K562 (cell line): ENCODE measurements around the gene DPPA4. TPM values are rescaled to one million over a fixed set of nuclear protein-coding genes. Genes with fewer than 3 reads are reported as not detected.

Source experiments
- ATAC-seq: fragments of 200-7000 bp; cut with Tn5 transposase; 3 replicates; pipeline ENCODE4 v1.9.1; 2020; ENCODE audit warnings: moderate library complexity
- BruUV-seq: library from RNA; stranded (reverse); fragments of 400-500 nt; replicated peaks from 2 replicates; lab custom pipeline; 2021; lab: Mats Ljungman, UMichigan
- CTCF ChIA-PET: fragments of 300-600 bp; formaldehyde crosslinking; extraction: SDS; loops from one replicate; lab custom pipeline; 2021; ENCODE audit warnings: low intra/inter-chr PET ratio; lab: Yijun Ruan, JAX
- POLR2A ChIA-PET: fragments of 300-600, 350-650 bp; sonication (Branson Sonifier 250); formaldehyde crosslinking; extraction: SDS; loops from one replicate; lab custom pipeline; 2021; ENCODE audit warnings: antibody characterized with exemption, inconsistent platforms; lab: Yijun Ruan, JAX
- DNase-seq, 4 experiments: peaks; one replicate each; pipeline versions ENCODE4 v3.0.0 to v3.0.0-alpha.2; 2011 to 2018; ENCODE audit warnings: low spot score in 3 of 4, mixed read lengths in 3 of 4; ENCODE audit errors: extremely low read depth in 1 of 4
- FAIRE-seq: peaks from 2 replicates; lab custom pipeline; 2011; peaks lifted over from hg19 to GRCh38; lab: Jason Lieb, UNC
- H2AFZ ChIP-seq: 2 replicates; pipeline ENCODE4 v1.6.0; 2011; ENCODE audit warnings: low read depth, low read length, control low read depth, inconsistent platforms
- H3K27ac ChIP-seq: fragments of 200-600 bp; 3 replicates; pipeline ENCODE4 v1.8.0; 2011; ENCODE audit warnings: low read depth, mild to moderate bottlenecking, control low read depth, inconsistent platforms, low read length, moderate library complexity, mixed read lengths; ENCODE audit errors: extremely low read depth
- H3K27me3 ChIP-seq, 2 experiments: fragments of 300-600 bp in 1 of 2; 2 replicates in 1 of 2; 3 replicates in 1 of 2; pipeline versions ENCODE4 v1.6.0 to v1.8.0; 2011; ENCODE audit warnings: inconsistent platforms in 2 of 2, low read length in 2 of 2, mild to moderate bottlenecking in 1 of 2, mixed read lengths in 1 of 2, moderate library complexity in 1 of 2; ENCODE audit not compliant: control insufficient read depth in 2 of 2, insufficient read depth in 2 of 2
- H3K36me3 ChIP-seq: fragments of 300-600 bp; 3 replicates; pipeline ENCODE4 v1.8.0; 2011; ENCODE audit warnings: mild to moderate bottlenecking, low read length, inconsistent platforms; ENCODE audit not compliant: control insufficient read depth, insufficient read depth
- H3K4me1 ChIP-seq, 2 experiments: fragments of 200-600 bp in 1 of 2; replicated peaks in 1 of 2; 2 replicates in 1 of 2; 3 replicates in 1 of 2; pipeline versions ENCODE4 v1.5.1 to v1.8.0; 2011; ENCODE audit warnings: inconsistent platforms in 2 of 2, low read length in 2 of 2, mild to moderate bottlenecking in 1 of 2, mixed read lengths in 1 of 2, moderate library complexity in 1 of 2; ENCODE audit not compliant: control insufficient read depth in 2 of 2, insufficient read depth in 2 of 2
- H3K4me2 ChIP-seq: 2 replicates; pipeline ENCODE4 v1.6.1; 2011; ENCODE audit warnings: low read length, control low read depth, inconsistent platforms, mixed read lengths; ENCODE audit not compliant: insufficient read depth
- H3K4me3 ChIP-seq: fragments of 200-600 bp; sonication (generic), shearing (Covaris generic); 2 replicates; pipeline ENCODE4 v1.5.1; 2016; ENCODE audit warnings: control low read depth, inconsistent platforms
- H3K79me2 ChIP-seq: fragments of 200-600 bp; 3 replicates; pipeline ENCODE4 v1.8.0; 2011; ENCODE audit warnings: low read length, inconsistent platforms; ENCODE audit not compliant: control insufficient read depth, insufficient read depth
- H3K9ac ChIP-seq, 2 experiments: 2 replicates each; pipeline versions ENCODE4 v1.6.0 to v1.6.1; 2011; ENCODE audit warnings: low read depth in 2 of 2, low read length in 2 of 2, control low read depth in 1 of 2, inconsistent platforms in 1 of 2, mild to moderate bottlenecking in 1 of 2, mixed read lengths in 1 of 2; ENCODE audit not compliant: insufficient read depth in 1 of 2
- H3K9me1 ChIP-seq: one replicate; pipeline ENCODE4 v1.6.0; 2011; ENCODE audit warnings: inconsistent platforms, mild to moderate bottlenecking, low read length, moderate library complexity; ENCODE audit not compliant: control insufficient read depth, insufficient read depth
- H3K9me3 ChIP-seq: replicated peaks from 2 replicates; pipeline ENCODE4 v1.5.1; 2011; ENCODE audit warnings: low read depth, low read length, inconsistent platforms; ENCODE audit not compliant: control insufficient read depth, insufficient read depth
- H4K20me1 ChIP-seq: replicated peaks from 2 replicates; pipeline ENCODE4 v1.6.1; 2011; ENCODE audit warnings: low read length, inconsistent platforms, mixed read lengths; ENCODE audit not compliant: control insufficient read depth, insufficient read depth
- BRF2 ChIP-seq: IDR thresholded peaks from 3 replicates; pipeline ENCODE4 v1.6.1; 2011; ENCODE audit warnings: borderline replicate concordance, mild to moderate bottlenecking; ENCODE audit not compliant: insufficient read length, insufficient read depth
- FOSL1 ChIP-seq: fragments of 200-800 bp; sonication (Bioruptor generic); conservative IDR thresholded peaks from 2 replicates; pipeline ENCODE4 v1.6.1; 2016; ENCODE audit warnings: missing genetic modification characterization, missing compliant biosample characterization
- KAT7 ChIP-seq: sonication (generic); formaldehyde crosslinking; IDR thresholded peaks from 2 replicates; pipeline ENCODE4 v1.8.0; 2022; ENCODE audit warnings: missing genetic modification reagents, mild to moderate bottlenecking, borderline replicate concordance
- MECOM ChIP-seq: fragments of 250-450 bp; sonication (Bioruptor Pico); IDR thresholded peaks from 2 replicates; pipeline ENCODE4 v1.8.0; 2022; ENCODE audit warnings: inconsistent platforms
- NCOA4 ChIP-seq: fragments of 450-650 bp; IDR thresholded peaks from 2 replicates; pipeline ENCODE4 v1.6.1; 2018; ENCODE audit warnings: mild to moderate bottlenecking; ENCODE audit not compliant: partially characterized antibody
- NR4A1 ChIP-seq, 2 experiments: fragments of 250-450 bp in 1 of 2; fragments of 450-650 bp in 1 of 2; sonication (Bioruptor Pico) in 1 of 2; IDR thresholded peaks; 2 replicates each; pipeline versions ENCODE4 v1.4.0 to v1.6.1; 2016 to 2020; ENCODE audit warnings: mild to moderate bottlenecking in 2 of 2, missing compliant biosample characterization in 1 of 2, missing genetic modification characterization in 1 of 2, moderate library complexity in 1 of 2
- PYGO2 ChIP-seq: fragments of 450-650 bp; IDR thresholded peaks from 2 replicates; pipeline ENCODE4 v1.6.1; 2016; ENCODE audit warnings: mild to moderate bottlenecking, missing genetic modification characterization, moderate library complexity, missing compliant biosample characterization
- SMAD4 ChIP-seq: fragments of 250-450 bp; sonication (Bioruptor Pico); conservative IDR thresholded peaks from 2 replicates; pipeline ENCODE4 v1.8.0; 2021; ENCODE audit warnings: inconsistent platforms, mild to moderate bottlenecking, moderate library complexity
- TCFL5 ChIP-seq: fragments of 250-450 bp; sonication (Bioruptor Pico); conservative IDR thresholded peaks from 2 replicates; pipeline ENCODE4 v1.6.1; 2021; ENCODE audit warnings: mild to moderate bottlenecking, moderate library complexity, matching md5 sums
- WGBS: fragments of 100-300 bp; shearing (Covaris generic); methylation state at CpG from one replicate; pipeline ENCODE4 v1.1.6; 2016; ENCODE audit warnings: low coverage, mixed read lengths; ENCODE audit not compliant: insufficient coverage; ENCODE audit errors: missing lambda C conversion rate; 5-methylcytosine and 5-hydroxymethylcytosine counted together
- in situ Hi-C: fragments of 300-500 bp; cut with MboI; formaldehyde crosslinking; loops from 4 replicates; pipeline ENCODE4 v1.15.0; 2018; ENCODE audit warnings: inconsistent platforms, mixed read lengths
- intact Hi-C: fragments of 100-400 bp; cut with micrococcal nuclease; formaldehyde crosslinking; loops from 2 replicates; pipeline ENCODE4 v1.14.2; 2022
- polyA plus RNA-seq, 8 experiments: library from polyadenylated mRNA; depleted of rRNA in 4 of 8; stranded (reverse) in 5 of 8; unstranded in 3 of 8; fragments of >200 nt; fragmentation: Nextera tagmentation in 2 of 8; fragmentation: Illumina TruSeq in 1 of 8; extraction: Ambion mirVana in 2 of 8; extraction: Trizol in 1 of 8; gene quantifications; 2 replicates each; pipeline versions ENCODE4 v1.2.1 to v1.2.3, GENCODE V29; 2011 to 2014; ENCODE audit warnings: inconsistent platforms in 1 of 8, missing spikeins in 1 of 8
- total RNA-seq, 7 experiments: library from RNA; depleted of rRNA in 6 of 7; stranded (reverse); fragments of >200 nt in 6 of 7; fragmentation: Illumina TruSeq in 2 of 7; extraction: Trizol in 2 of 7; gene quantifications; 2 replicates each; pipeline versions ENCODE4 v1.2.1 to v1.2.3, GENCODE V29; 2011 to 2021; ENCODE audit warnings: low replicate concordance in 1 of 7

The DPPA4 gene
- total and polyA plus RNA-seq, 9 of the 15 experiments (the other 6 are each of a cell fraction or from before 2014, with no cell fraction given): 0.53 TPM; not detected in 8

DNA sequence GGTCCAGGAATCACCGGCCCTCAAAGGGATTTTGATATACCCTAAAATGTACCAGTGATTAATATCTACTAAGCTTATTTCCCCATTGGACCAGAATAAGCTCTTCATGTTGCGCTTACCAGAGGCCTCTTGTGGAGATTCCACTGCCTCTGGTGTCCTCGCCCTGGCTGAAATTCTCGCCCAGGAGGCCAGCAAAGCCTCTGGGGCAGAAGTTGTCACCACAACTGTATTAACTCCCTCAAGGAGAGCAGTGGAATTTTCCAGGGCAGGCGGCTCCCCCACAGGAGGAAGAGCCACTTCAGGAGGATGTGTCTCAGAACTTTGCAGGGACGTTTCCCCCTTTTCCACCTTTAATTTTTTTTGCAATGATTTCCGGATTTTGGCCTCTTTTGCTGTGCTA is 6.9 kb downstream of the DPPA4 start:
- TF ChIP-seq NR4A1 (CRISPR knock-in tag; IDR thresholded peaks at IDR 0.05) (no peak), NR4A1 (tag; IDR thresholded peaks at IDR 0.05) (no peak), FOSL1 (tag) (no peak), NCOA4 (no peak), KAT7 (CRISPR knock-in tag) (no peak), TCFL5 (no peak), BRF2 (no peak), SMAD4 (CRISPR knock-in tag) (no peak), PYGO2 (no peak), MECOM (CRISPR knock-in tag) (no peak)
- WGBS: 0% methylated on average over 5 of the region's 7 CpGs
- intact Hi-C loops (no loop called here), in situ Hi-C loops (no loop called here)
- Histone ChIP-seq H3K4me2 (no peak overlapping the region), H3K27ac (no peak overlapping the region), H3K9me1 (no peaks in the 10 kb centered on the region), H3K4me3 (no peak overlapping the region), H3K9me3 (no peaks in the 10 kb centered on the region), H3K9ac (no peak overlapping the region), H2AFZ (no peak overlapping the region), H3K79me2 (no peaks in the 10 kb centered on the region), H3K27me3 (no peaks in the 10 kb centered on the region), H3K36me3 (no peaks in the 10 kb centered on the region), H4K20me1 (no peaks in the 10 kb centered on the region), H3K4me1 (no peaks in the 10 kb centered on the region)
- no TSS peak for BruUV-seq
- DNase-seq (no peak), ATAC-seq (no peak), FAIRE-seq (no peak)
- POLR2A ChIA-PET: no interaction called here
- CTCF ChIA-PET: no interaction called here
